B cell (primary cell): ENCODE data around the gene LTBP3. TPM values are rescaled to one million over a fixed set of nuclear protein-coding genes. Genes with fewer than 3 reads are reported as not detected.

Experiments
- ATAC-seq: fragments of 200-7000 bp; cut with Tn5 transposase; one replicate; pipeline ENCODE4 v1.10.0; 2021; ENCODE audit warnings: low read depth, mild to moderate bottlenecking, moderate number of reproducible peaks, moderate library complexity
- CTCF ChIA-PET: fragments of 350-600 bp; sonication (Branson Sonifier 250); formaldehyde crosslinking; loops from one replicate; lab custom pipeline; 2021; ENCODE audit warnings: antibody characterized with exemption, inconsistent platforms; lab: Charles Lee
- POLR2A ChIA-PET: fragments of 350-600 bp; sonication (Branson Sonifier 250); formaldehyde crosslinking; loops from one replicate; lab custom pipeline; 2021; ENCODE audit warnings: antibody characterized with exemption; lab: Charles Lee
- DNase-seq: peaks from one replicate; pipeline ENCODE4 v3.0.0; 2013
- H2AFZ ChIP-seq: 2 replicates; pipeline ENCODE4 v1.6.1; 2012; ENCODE audit warnings: mild to moderate bottlenecking, low read depth, low read length; ENCODE audit not compliant: insufficient read depth, poor library complexity, severe bottlenecking
- H3K27ac ChIP-seq, 2 donors: 1 replicate in 1 of 2; 2 replicates in 1 of 2; pipeline ENCODE4 v1.5.1; 2012 to 2013; ENCODE audit warnings: low read length in 2 of 2, mild to moderate bottlenecking in 2 of 2, moderate library complexity in 1 of 2
- H3K27me3 ChIP-seq, 4 experiments: fragments of 200-600 bp in 1 of 4; sonication (generic) in 1 of 4; replicated peaks in 1 of 4; 1 replicate in 2 of 4; 2 replicates in 2 of 4; pipeline versions ENCODE4 v1.6.1 to v1.7.0; 2013 to 2016; ENCODE audit warnings: low read length in 3 of 4, mild to moderate bottlenecking in 2 of 4, mixed read lengths in 1 of 4, moderate library complexity in 1 of 4; ENCODE audit not compliant: insufficient read depth in 4 of 4, control insufficient read depth in 3 of 4; ENCODE audit errors: control extremely low read depth in 1 of 4
- H3K36me3 ChIP-seq, 2 experiments: replicated peaks in 1 of 2; 1 replicate in 1 of 2; 2 replicates in 1 of 2; pipeline versions ENCODE4 v1.6.1 to v1.7.1; 2013; ENCODE audit warnings: low read length in 1 of 2; ENCODE audit not compliant: insufficient read depth in 2 of 2, control insufficient read depth in 1 of 2; ENCODE audit errors: control extremely low read depth in 1 of 2, extremely low read depth in 1 of 2
- H3K4me1 ChIP-seq, 2 donors: fragments of 200-600 bp in 1 of 2; sonication (generic) in 1 of 2; 1 replicate in 1 of 2; 2 replicates in 1 of 2; pipeline versions ENCODE4 v1.5.1 to v1.6.1; 2013 to 2017; ENCODE audit warnings: low read length in 2 of 2; ENCODE audit not compliant: control insufficient read depth in 2 of 2, insufficient read depth in 2 of 2
- H3K4me2 ChIP-seq: replicated peaks from 2 replicates; pipeline ENCODE3; 2012; ENCODE audit warnings: mild to moderate bottlenecking, low read depth, low read length; ENCODE audit not compliant: poor library complexity, severe bottlenecking
- H3K4me3 ChIP-seq, 5 experiments: fragments of 200-600 bp in 1 of 5; sonication (generic) in 1 of 5; 1 replicate in 3 of 5; 2 replicates in 2 of 5; pipeline versions ENCODE4 v1.5.1 to v1.7.0; 2011 to 2016; ENCODE audit warnings: low read length in 4 of 5, mild to moderate bottlenecking in 4 of 5, low read depth in 2 of 5, control low read depth in 1 of 5, moderate library complexity in 1 of 5; ENCODE audit not compliant: insufficient read depth in 1 of 5; ENCODE audit errors: control extremely low read depth in 1 of 5, extremely low read depth in 1 of 5
- H3K79me2 ChIP-seq: fragments of 200-600 bp; sonication (generic); one replicate; pipeline ENCODE4 v1.6.0; 2016; ENCODE audit warnings: low read length; ENCODE audit not compliant: control insufficient read depth, insufficient read depth
- H3K9ac ChIP-seq: fragments of 200-600 bp; sonication (generic); 2 replicates; pipeline ENCODE4 v1.6.1; 2017; ENCODE audit warnings: mild to moderate bottlenecking, low read length, moderate library complexity
- H3K9me3 ChIP-seq, 3 donors: one replicate each; pipeline versions ENCODE4 v1.6.1 to v1.7.1; 2013; ENCODE audit warnings: low read length in 2 of 3; ENCODE audit not compliant: control insufficient read depth in 2 of 3, insufficient read depth in 1 of 3; ENCODE audit errors: control extremely low read depth in 1 of 3
- H4K20me1 ChIP-seq: 2 replicates; pipeline ENCODE4 v1.6.0; 2012; ENCODE audit warnings: mild to moderate bottlenecking, low read length; ENCODE audit not compliant: insufficient read depth, control insufficient read depth, poor library complexity, severe bottlenecking
- H3K27ac Mint-ChIP-seq: one replicate; pipeline ENCODE4 v1.8.0; 2021; ENCODE audit warnings: mixed read lengths
- H3K27me3 Mint-ChIP-seq: one replicate; pipeline ENCODE4 v1.8.0; 2021; ENCODE audit warnings: mixed read lengths
- H3K4me1 Mint-ChIP-seq: one replicate; pipeline ENCODE4 v1.8.0; 2021; ENCODE audit warnings: mixed read lengths
- H3K4me3 Mint-ChIP-seq: one replicate; pipeline ENCODE4 v1.8.0; 2021; ENCODE audit warnings: mixed read lengths
- H3K9me3 Mint-ChIP-seq: one replicate; pipeline ENCODE4 v1.8.0; 2022; ENCODE audit warnings: mixed read lengths; ENCODE audit not compliant: insufficient read depth
- EZH2 ChIP-seq: IDR thresholded peaks from 2 replicates; pipeline ENCODE4 v1.6.1; 2012; ENCODE audit warnings: borderline replicate concordance, low read depth, mild to moderate bottlenecking, moderate library complexity, low read length; ENCODE audit not compliant: insufficient read depth, poor library complexity, severe bottlenecking
- WGBS: methylation state at CpG from one replicate; pipeline ENCODE4 v1.1.5; 2013; ENCODE audit warnings: missing lambda C conversion rate; ENCODE audit not compliant: insufficient coverage; 5-methylcytosine and 5-hydroxymethylcytosine counted together
- intact Hi-C: fragments of 100-400 bp; cut with micrococcal nuclease; formaldehyde crosslinking; loops from one replicate; pipeline ENCODE4 v1.10.0; 2022
- polyA plus RNA-seq: library from polyadenylated mRNA; depleted of rRNA; stranded (reverse); fragments of >200 nt; gene quantifications from 2 replicates; pipeline ENCODE4 v1.2.3, GENCODE V29; 2012
- total RNA-seq, 2 donors: library from RNA; stranded (reverse); fragments of 120-200 nt in 1 of 2; gene quantifications; 1 replicate in 1 of 2; 2 replicates in 1 of 2; pipeline versions ENCODE4 v1.2.3 to v1.2.4, GENCODE V29; 2013 to 2022
- TF ChIP-seq, protein P1 (sequence below): fragments of 200-600 bp; IDR thresholded peaks from one replicate; pipeline ENCODE4 v1.8.0; 2022; ENCODE audit warnings: antibody characterized with exemption, mild to moderate bottlenecking

LTBP3 gene
- total and polyA plus RNA-seq, 2 donors (not counting 1 experiment from before 2014, with no cell fraction given): 65.1 to 69.0 TPM

DNA sequence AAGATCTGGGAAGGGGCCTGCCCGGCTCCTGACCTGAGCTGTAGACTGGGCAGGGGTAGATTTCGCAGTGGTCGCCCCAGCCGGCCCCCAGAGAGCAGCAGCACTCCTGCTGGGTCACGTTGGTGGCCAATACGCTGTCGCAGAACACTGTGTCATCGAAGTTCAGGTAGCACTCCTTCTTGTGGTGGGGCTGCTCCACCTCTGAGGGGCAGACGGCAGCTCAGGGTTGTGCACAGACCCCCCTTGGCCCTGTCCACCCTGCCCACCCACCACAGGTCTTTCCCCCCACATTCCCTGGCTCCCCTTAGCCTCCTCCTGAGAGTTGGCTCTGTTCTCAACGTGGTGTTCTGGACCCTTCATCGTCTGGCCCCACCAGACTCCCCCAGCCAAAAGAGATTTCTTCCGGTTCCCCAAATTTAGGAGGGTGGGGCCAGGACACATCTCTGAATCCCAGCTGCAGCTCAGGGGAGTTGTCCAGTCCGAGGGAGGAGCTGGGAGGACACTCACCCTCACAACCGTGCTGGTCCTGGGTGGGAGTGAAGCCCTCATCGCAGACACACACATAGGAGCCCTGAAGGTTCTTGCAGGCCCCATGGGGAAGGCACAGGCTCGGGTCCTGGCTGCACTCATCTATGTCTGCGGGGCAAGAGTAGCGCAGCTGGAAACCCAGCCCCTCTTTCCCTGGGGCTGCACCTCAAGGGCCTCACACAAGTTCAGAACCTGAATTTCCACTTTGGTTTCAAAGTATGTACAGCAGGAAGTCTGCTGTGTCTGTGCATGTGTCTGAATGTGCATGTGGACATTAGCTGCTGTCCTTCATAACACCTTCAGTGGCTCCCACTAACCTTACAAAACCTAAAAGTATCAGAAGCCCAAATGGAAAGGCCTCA, 16.8 kb downstream of the LTBP3 start:
- DNase-seq: no peak

More for the DNA sequence above, 16.8 kb downstream of the LTBP3 start:
- H3K27me3 ChIP-seq: no peaks in the 10 kb centered on the region
- ChIA-PET POLR2A (interaction anchor here (0.6 to 3.2 kb wide), 17 partner anchors 8 to 186 kb away, joined by 3 to 53 read pairs (median 7); partner anchors contain the start of genes EHBP1L1, FAM89B, KCNK7 and MALAT1), CTCF (interaction anchor here (0.5 to 9.2 kb wide), 37 partner anchors 7 to 667 kb away, joined by 3 to 144 read pairs (median 5); partner anchors contain the start of genes AP5B1, EHBP1L1, FAM89B and FRMD8)
- peak overlapping the region; percentile 97 for H3K4me2 ChIP-seq
- TF ChIP-seq, protein P1, sequence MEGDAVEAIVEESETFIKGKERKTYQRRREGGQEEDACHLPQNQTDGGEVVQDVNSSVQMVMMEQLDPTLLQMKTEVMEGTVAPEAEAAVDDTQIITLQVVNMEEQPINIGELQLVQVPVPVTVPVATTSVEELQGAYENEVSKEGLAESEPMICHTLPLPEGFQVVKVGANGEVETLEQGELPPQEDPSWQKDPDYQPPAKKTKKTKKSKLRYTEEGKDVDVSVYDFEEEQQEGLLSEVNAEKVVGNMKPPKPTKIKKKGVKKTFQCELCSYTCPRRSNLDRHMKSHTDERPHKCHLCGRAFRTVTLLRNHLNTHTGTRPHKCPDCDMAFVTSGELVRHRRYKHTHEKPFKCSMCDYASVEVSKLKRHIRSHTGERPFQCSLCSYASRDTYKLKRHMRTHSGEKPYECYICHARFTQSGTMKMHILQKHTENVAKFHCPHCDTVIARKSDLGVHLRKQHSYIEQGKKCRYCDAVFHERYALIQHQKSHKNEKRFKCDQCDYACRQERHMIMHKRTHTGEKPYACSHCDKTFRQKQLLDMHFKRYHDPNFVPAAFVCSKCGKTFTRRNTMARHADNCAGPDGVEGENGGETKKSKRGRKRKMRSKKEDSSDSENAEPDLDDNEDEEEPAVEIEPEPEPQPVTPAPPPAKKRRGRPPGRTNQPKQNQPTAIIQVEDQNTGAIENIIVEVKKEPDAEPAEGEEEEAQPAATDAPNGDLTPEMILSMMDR: no peak
- TF ChIP-seq EZH2: no peak
- H3K4me1 Mint-ChIP-seq: peaks cover 33% of the 10 kb centered on the region
- H3K27ac ChIP-seq: peak overlapping the region; percentile 64 to 66
- WGBS: 43% methylated on average over 18 of the region's 18 CpGs
- intact Hi-C loops: loop anchor here (1.0 to 10.0 kb wide), 3 partner anchors 17 to 427 kb away; partner anchors contain the start of genes SCYL1, TM7SF2 and ZNHIT2
- peak overlapping the region; percentile 73 for H3K9ac ChIP-seq
- peak overlapping the region in 4 of 5 experiments; percentile 84 to 97 (median 88) for H3K4me3 ChIP-seq
- peaks cover 0 to 14% of the 10 kb centered on the region in 2 experiments for H3K36me3 ChIP-seq
- H3K9me3 ChIP-seq: no peaks in the 10 kb centered on the region
- peaks cover 7% of the 10 kb centered on the region for H4K20me1 ChIP-seq
- ATAC-seq: no peak
- H3K27me3 Mint-ChIP-seq: no peaks in the 10 kb centered on the region
- H3K4me1 ChIP-seq: peaks cover 16 to 25% of the 10 kb centered on the region in 2 donors
- H3K4me3 Mint-ChIP-seq: peak overlapping the region; percentile 95
- peak overlapping the region; percentile 96 for H3K27ac Mint-ChIP-seq
- no peaks in the 10 kb centered on the region for H3K79me2 ChIP-seq
- H3K9me3 Mint-ChIP-seq: no peaks in the 10 kb centered on the region
- H2AFZ ChIP-seq: peak overlapping the region; percentile 80
